Astrocyte of the hippocampus (primary cell): ENCODE results near the gene GSTM4.

Source experiments
- DNase-seq: peaks from one replicate; pipeline ENCODE4 v3.0.0; 2011; ENCODE audit warnings: low read depth, low spot score

Gene GSTM4

GRCh38 chr1:109624201-109625010 is 31.5 kb upstream of the GSTM4 start:
- no peak for DNase-seq

GRCh38 chr1:109625176-109625575 is 30.7 kb upstream of the GSTM4 start:
- DNase-seq, result no peak

DNA sequence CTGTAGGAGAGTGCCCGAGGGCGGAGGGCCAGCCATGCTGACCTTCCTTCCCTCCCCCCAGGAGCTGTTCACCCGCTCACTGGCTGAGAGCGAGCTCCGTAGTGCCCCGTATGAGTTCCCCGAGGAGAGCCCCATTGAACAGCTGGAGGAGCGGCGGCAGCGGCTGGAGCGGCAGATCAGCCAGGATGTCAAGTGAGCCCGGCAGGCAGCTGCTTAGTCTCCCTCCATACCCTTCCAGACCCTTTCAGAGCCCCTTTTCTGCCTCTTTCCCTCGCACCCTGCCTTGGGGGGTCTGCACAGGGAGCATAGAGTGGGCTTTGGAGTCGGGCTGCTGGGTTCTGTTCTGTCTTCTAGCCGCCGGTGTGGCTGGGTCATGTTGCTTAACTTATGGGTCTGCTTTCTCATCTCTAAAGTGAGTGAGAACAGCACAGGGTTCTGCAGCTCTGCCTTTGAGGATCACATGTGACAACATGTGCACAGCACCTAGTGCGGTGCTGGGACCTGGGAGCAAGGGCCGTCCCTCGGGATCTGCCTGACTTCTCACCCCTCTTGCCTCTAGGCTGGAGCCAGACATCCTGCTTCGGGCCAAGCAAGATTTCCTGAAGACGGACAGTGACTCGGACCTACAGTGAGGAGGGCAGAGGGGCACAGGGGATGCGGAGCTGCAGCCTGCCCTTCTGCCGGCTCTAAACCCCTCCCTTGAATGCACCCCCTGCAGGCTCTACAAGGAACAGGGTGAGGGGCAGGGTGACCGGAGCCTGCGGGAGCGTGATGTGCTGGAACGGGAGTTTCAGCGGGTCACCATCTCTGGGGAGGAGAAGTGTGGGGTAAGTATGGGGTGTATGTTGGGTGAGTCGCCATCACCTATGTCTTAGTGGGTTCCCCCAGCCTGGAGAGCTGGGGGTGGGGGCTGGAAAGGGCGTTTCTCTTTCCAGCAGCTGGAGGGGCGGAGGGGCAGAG is 30.0 kb upstream of the GSTM4 start:
- no peak for DNase-seq

- DNase-seq, result no peak
Measured at GRCh38 chr1:109626682-109627408, 29.1 kb upstream of the GSTM4 start.

- no peak for DNase-seq
Measured at GRCh38 chr1:109627692-109628399, 28.1 kb upstream of the GSTM4 start.

DNA sequence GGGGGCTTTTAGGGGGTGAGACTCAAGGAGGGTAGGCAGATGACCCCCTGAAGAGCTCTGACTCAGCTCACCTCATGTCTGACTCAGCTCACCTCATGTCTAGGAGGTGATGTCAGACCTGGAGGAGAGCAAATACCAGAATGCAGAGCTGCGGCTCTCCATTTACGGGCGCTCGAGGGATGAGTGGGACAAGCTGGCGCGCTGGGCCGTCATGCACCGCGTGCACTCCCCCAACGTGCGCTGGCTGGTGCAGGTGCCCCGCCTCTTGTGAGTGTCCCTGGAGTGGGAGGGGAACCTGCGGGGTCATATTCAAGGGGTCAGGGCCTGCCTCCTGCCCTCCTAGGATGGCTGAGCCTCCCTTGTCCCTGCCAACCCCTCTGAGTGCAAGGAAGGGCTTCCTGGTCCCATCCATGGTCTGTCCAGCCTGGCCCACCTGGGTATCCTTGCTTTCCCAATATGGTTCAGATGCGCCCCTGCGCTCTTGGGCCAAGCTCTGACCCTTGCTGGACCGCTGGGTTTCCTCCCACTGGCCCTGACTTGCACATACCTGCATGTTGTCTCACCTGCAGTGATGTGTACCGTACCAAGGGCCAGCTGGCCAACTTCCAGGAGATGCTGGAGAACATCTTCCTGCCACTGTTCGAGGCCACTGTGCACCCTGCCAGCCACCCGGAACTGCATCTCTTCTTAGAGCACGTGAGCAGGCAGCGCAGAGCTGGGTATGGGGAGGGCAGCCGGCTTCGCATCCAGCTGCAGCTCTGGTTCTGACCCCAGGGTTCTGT is 27.2 kb upstream of the GSTM4 start:
- peak; percentile 71 for DNase-seq

GRCh38 chr1:109629372-109630030 is 26.4 kb upstream of the GSTM4 start:
- no peak for DNase-seq

DNA sequence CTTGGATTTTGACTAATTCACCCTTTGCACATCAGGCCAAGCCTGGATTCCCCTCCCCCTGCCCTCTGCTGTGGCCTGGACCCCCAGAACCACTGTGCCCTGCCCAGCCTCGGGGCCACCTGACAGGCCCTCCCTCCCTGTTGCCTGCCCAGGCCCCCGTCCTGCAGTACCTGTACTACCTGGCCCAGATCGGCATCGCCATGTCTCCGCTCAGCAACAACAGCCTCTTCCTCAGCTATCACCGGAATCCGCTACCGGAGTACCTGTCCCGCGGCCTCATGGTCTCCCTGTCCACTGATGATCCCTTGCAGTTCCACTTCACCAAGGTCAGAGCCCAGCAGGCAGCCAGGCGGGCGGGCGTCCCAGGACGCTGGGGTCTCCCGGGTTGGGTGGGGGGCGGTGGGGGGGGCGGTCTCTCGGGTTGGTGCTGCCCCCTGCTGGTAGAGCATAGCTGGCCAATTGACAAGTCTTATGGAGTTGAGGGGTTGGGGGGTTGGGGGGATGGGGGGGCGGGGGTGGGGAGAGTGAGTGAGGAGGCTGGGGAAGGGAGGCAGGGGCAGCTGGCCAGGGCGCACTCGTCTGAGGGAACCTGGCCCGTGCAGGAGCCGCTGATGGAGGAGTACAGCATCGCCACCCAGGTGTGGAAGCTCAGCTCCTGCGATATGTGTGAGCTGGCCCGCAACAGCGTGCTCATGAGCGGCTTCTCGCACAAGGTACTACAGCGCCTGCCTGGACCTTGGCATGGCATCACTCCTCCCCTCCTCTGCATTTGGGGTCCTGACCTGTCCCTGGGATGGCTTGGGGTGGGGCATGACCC is 25.6 kb upstream of the GSTM4 start:
- no peak for DNase-seq

GRCh38 chr1:109630898-109631512 is 24.9 kb upstream of the GSTM4 start:
- no peak for DNase-seq

DNA sequence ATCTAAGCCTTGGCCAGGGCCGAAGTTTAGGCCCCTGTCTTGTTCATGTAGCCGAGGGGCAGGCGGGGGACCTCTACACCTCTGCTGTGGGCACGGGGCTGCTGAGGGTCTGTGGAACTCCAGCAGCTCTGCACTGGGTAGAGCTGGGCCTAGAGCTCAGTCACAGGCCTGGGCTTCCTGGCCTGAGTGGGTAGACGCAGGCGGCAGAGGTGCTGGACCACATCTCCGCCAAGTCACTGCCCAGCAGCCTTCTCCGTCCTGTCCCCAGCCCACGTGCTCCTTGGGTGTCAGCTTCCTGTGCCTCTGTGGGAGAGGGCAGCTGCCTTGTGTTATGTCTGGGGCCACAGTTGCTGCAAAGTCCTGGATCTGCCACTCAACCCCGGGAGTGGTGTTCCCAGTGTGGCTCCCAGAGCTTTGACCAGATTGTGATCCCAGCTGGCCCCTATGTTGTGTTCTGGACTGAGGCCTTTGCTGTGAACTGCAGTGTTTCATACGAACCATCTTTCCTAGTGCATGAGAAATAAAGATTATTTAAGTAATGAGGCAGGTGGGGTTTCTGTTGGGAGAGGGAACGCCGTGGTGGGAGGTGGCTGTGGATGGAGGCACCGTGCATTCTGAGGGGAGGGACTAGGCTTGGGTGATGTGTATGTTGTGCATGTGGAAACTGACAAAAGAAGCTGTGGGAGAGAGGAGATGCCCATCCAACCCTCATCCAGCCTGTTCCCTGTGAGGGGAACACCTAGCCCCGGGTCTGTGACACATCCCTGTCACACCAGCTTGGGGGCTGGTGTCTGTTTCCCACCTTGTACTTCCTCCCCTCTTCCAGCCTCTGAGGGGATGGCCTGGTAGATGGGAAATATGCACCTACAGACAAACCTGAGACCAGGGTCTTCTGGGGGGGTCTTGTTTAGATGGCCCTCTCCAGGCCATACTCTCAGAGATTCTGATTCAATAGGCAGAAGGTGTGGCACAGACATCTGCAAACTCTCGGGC is 24.1 kb upstream of the GSTM4 start:
- no peak for DNase-seq

DNA sequence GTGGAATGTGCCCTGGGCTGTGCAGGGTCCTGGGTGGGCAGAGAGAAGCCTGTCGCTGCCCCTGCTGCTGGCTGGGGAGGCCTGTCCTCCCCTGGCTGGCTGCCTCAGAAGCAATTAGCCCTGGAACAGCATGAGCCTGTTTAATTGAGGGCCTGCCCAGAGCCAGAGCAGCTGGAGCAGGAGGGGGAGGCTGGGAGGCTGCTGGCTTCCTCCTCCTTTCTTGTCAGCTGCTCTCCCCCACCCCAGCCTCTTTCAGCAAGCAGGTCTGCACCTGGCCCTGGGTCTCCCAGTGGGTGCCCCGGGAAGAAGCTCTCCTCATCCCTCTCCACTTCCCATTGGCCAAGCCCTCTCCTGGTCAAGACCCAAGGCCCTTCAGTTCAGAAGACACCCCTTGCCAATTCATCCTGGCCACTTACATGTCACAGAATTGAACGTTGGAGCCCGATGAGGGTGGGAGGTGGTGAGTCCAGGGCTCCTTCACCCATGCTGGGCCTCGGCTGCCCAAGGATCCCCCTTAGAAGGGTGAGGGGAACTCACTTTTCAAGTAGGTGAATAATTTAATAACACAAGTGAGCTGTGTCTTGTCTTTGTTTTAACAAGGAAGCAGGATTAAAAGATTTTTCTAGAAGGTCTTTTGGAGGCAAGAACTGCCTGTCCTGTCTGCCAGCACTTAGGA is 23.1 kb upstream of the GSTM4 start:
- no peak for DNase-seq

DNA sequence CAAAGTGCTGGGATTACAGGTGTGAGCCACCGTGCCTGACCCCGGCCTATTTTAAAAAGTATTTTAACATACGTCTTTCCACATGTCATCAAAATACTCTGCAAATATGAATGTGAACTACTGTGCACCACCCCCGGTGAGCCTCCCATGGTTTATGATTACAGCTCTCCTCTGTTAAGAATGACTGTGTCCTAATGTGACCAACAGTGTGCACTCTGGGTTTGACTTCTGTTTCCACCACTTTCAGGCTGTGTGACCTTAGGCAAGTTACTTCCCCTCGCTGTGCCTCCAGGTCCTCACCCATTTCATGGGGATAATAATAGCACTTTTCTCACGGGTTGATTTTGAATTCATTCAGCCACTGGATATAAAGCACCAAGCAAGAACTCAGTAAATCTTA is 21.6 kb upstream of the GSTM4 start:
- no peak for DNase-seq

- DNase-seq, result no peak
Measured at GRCh38 chr1:109634771-109635750, 20.8 kb upstream of the GSTM4 start.

- DNase-seq, result no peak
Measured at GRCh38 chr1:109635862-109636200, 20.1 kb upstream of the GSTM4 start.

- DNase-seq, result no peak
Measured at GRCh38 chr1:109636201-109636952, 19.5 kb upstream of the GSTM4 start.
